Chondrocyte (in vitro differentiated cells): ENCODE results near the gene TRERF1. TPM values are rescaled to one million over a fixed set of nuclear protein-coding genes. Genes with fewer than 3 reads are reported as not detected.

Experiments used
- DNase-seq: peaks from one replicate; pipeline ENCODE4 v3.0.0; 2021; ENCODE audit warnings: mixed read lengths, low spot score
- H3K27ac Mint-ChIP-seq: one replicate; pipeline ENCODE4 v1.8.0; 2021; ENCODE audit warnings: mild to moderate bottlenecking, moderate library complexity, mixed read lengths; ENCODE audit not compliant: unreplicated experiment
- H3K27me3 Mint-ChIP-seq: 2 replicates; pipeline ENCODE4 v1.8.0; 2021; ENCODE audit warnings: low read depth, mixed read lengths
- H3K36me3 Mint-ChIP-seq: 2 replicates; pipeline ENCODE4 v1.8.0; 2021; ENCODE audit warnings: low read depth, mixed read lengths
- H3K4me1 Mint-ChIP-seq: 2 replicates; pipeline ENCODE4 v1.8.0; 2021; ENCODE audit warnings: low read depth, mild to moderate bottlenecking, mixed read lengths
- H3K4me3 Mint-ChIP-seq: one replicate; pipeline ENCODE4 v1.8.0; 2021; ENCODE audit warnings: mild to moderate bottlenecking, moderate library complexity, mixed read lengths; ENCODE audit not compliant: unreplicated experiment
- H3K9me3 Mint-ChIP-seq: 2 replicates; pipeline ENCODE4 v1.8.0; 2021; ENCODE audit warnings: low read depth, mixed read lengths
- total RNA-seq: library from RNA; stranded (reverse); gene quantifications from 3 replicates; pipeline ENCODE4 v1.2.1, GENCODE V29; 2021
- TF ChIP-seq, protein P1 (sequence below): fragments of 200-600 bp; sonication (generic); IDR thresholded peaks from 2 replicates; pipeline ENCODE4 v1.5.0; 2021; ENCODE audit warnings: antibody characterized with exemption, mild to moderate bottlenecking, moderate library complexity

Gene TRERF1
- total RNA-seq, 1 donor from 2014 or later: 1.8 TPM

GRCh38 chr6:42411406-42411805 is 40.3 kb downstream of the TRERF1 start:
- H3K4me3 Mint-ChIP-seq: no peak overlapping the region
- H3K27me3 Mint-ChIP-seq: no peaks in the 10 kb centered on the region
- H3K9me3 Mint-ChIP-seq: no peaks in the 10 kb centered on the region
- TF ChIP-seq, protein P1, sequence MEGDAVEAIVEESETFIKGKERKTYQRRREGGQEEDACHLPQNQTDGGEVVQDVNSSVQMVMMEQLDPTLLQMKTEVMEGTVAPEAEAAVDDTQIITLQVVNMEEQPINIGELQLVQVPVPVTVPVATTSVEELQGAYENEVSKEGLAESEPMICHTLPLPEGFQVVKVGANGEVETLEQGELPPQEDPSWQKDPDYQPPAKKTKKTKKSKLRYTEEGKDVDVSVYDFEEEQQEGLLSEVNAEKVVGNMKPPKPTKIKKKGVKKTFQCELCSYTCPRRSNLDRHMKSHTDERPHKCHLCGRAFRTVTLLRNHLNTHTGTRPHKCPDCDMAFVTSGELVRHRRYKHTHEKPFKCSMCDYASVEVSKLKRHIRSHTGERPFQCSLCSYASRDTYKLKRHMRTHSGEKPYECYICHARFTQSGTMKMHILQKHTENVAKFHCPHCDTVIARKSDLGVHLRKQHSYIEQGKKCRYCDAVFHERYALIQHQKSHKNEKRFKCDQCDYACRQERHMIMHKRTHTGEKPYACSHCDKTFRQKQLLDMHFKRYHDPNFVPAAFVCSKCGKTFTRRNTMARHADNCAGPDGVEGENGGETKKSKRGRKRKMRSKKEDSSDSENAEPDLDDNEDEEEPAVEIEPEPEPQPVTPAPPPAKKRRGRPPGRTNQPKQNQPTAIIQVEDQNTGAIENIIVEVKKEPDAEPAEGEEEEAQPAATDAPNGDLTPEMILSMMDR: no peak
- no peak overlapping the region for H3K27ac Mint-ChIP-seq
- DNase-seq: no peak
- H3K36me3 Mint-ChIP-seq: no peaks in the 10 kb centered on the region
- peaks cover 15% of the 10 kb centered on the region for H3K4me1 Mint-ChIP-seq

- no peak overlapping the region for H3K4me3 Mint-ChIP-seq
- DNase-seq: no peak
- H3K27ac Mint-ChIP-seq: no peak overlapping the region
- no peaks in the 10 kb centered on the region for H3K27me3 Mint-ChIP-seq
- TF ChIP-seq, protein P1: no peak
- peaks cover 18% of the 10 kb centered on the region for H3K4me1 Mint-ChIP-seq
- H3K36me3 Mint-ChIP-seq: no peaks in the 10 kb centered on the region
- no peaks in the 10 kb centered on the region for H3K9me3 Mint-ChIP-seq
These were observed 40.9 kb downstream of the TRERF1 start for GRCh38 chr6:42410861-42411260.

- Mint-ChIP-seq H3K4me3 (no peak overlapping the region), H3K9me3 (no peaks in the 10 kb centered on the region), H3K27ac (no peak overlapping the region), H3K4me1 (peaks cover 24% of the 10 kb centered on the region), H3K27me3 (no peaks in the 10 kb centered on the region), H3K36me3 (no peaks in the 10 kb centered on the region)
- no peak for DNase-seq
- TF ChIP-seq, protein P1: no peak
These were observed 42.1 kb downstream of the TRERF1 start for GRCh38 chr6:42409581-42409980.

- H3K27me3 Mint-ChIP-seq: no peaks in the 10 kb centered on the region
- DNase-seq: no peak
- H3K4me1 Mint-ChIP-seq: peaks cover 38% of the 10 kb centered on the region
- H3K36me3 Mint-ChIP-seq: no peaks in the 10 kb centered on the region
- no peaks in the 10 kb centered on the region for H3K9me3 Mint-ChIP-seq
- peak overlapping the region; percentile 6 for H3K27ac Mint-ChIP-seq
- TF ChIP-seq, protein P1: no peak
- H3K4me3 Mint-ChIP-seq: no peak overlapping the region
These were observed 44.3 kb downstream of the TRERF1 start for GRCh38 chr6:42407379-42407778.

GRCh38 chr6:42406306-42407280 is 45.1 kb downstream of the TRERF1 start:
- no peak overlapping the region for H3K4me3 Mint-ChIP-seq
- no peaks in the 10 kb centered on the region for H3K9me3 Mint-ChIP-seq
- H3K4me1 Mint-ChIP-seq: peaks cover 38% of the 10 kb centered on the region
- H3K36me3 Mint-ChIP-seq: no peaks in the 10 kb centered on the region
- DNase-seq: no peak
- H3K27ac Mint-ChIP-seq: no peak overlapping the region
- TF ChIP-seq, protein P1: no peak
- H3K27me3 Mint-ChIP-seq: no peaks in the 10 kb centered on the region
